GM12892 (cell line): Measurements from ENCODE around the gene CAMTA1.

Experiments
- POLR2A ChIP-seq: IDR thresholded peaks from 2 replicates; pipeline ENCODE4 v1.6.1; 2011; ENCODE audit warnings: low read depth, low read length, control low read depth
- POLR2AphosphoS5 ChIP-seq: IDR thresholded peaks from 2 replicates; pipeline ENCODE4 v1.6.1; 2011; ENCODE audit warnings: low read depth, low read length, control low read depth
- TAF1 ChIP-seq: IDR thresholded peaks from 2 replicates; pipeline ENCODE4 v1.6.1; 2011; ENCODE audit warnings: low read depth, mild to moderate bottlenecking, control low read depth, low read length, borderline replicate concordance

- TF ChIP-seq POLR2AphosphoS5 (no peak), POLR2A (no peak), TAF1 (no peak)
These were observed 805.2 kb downstream of the CAMTA1 start for GRCh38 chr1:7590426-7590790.
